Keratinocyte (primary cell): ENCODE data around the gene PRKAR1B. TPM values are rescaled to one million over a fixed set of nuclear protein-coding genes. Genes with fewer than 3 reads are reported as not detected.

Experiments
- DNase-seq: peaks from one replicate; pipeline ENCODE4 v3.0.0-alpha.2; 2011; ENCODE audit warnings: low read depth, missing footprints, low spot score
- FAIRE-seq: peaks from 2 replicates; lab custom pipeline; 2011; peaks lifted over from hg19 to GRCh38; lab: Jason Lieb, UNC
- H2AFZ ChIP-seq: 2 replicates; pipeline ENCODE4 v1.6.0; 2012; ENCODE audit warnings: low read length, control low read depth, inconsistent platforms; ENCODE audit not compliant: control insufficient read depth
- H3K27ac ChIP-seq: 2 replicates; pipeline ENCODE4 v1.5.1; 2011; ENCODE audit warnings: low read length; ENCODE audit not compliant: control insufficient read depth, insufficient read depth
- H3K27me3 ChIP-seq: 3 replicates; pipeline ENCODE4 v1.6.0; 2011; ENCODE audit warnings: low read length; ENCODE audit not compliant: control insufficient read depth, insufficient read depth; ENCODE audit errors: extremely low read depth
- H3K36me3 ChIP-seq, 2 experiments: 2 replicates in 1 of 2; 3 replicates in 1 of 2; pipeline ENCODE4 v1.5.1; 2011; ENCODE audit warnings: low read length in 2 of 2, mild to moderate bottlenecking in 1 of 2; ENCODE audit not compliant: control insufficient read depth in 2 of 2, insufficient read depth in 2 of 2; ENCODE audit errors: extremely low read depth in 1 of 2
- H3K4me1 ChIP-seq: 3 replicates; pipeline ENCODE4 v1.5.1; 2011; ENCODE audit warnings: low read length; ENCODE audit not compliant: control insufficient read depth, insufficient read depth; ENCODE audit errors: extremely low read depth
- H3K4me2 ChIP-seq: 3 replicates; pipeline ENCODE4 v1.6.0; 2011; ENCODE audit warnings: low read depth, low read length; ENCODE audit not compliant: control insufficient read depth, insufficient read depth; ENCODE audit errors: extremely low read depth
- H3K4me3 ChIP-seq, 3 experiments: fragments of 200-600 bp in 1 of 3; sonication (generic) in 1 of 3; 2 replicates in 2 of 3; 3 replicates in 1 of 3; pipeline ENCODE4 v1.5.1; 2011 to 2016; ENCODE audit warnings: low read length in 3 of 3, mild to moderate bottlenecking in 3 of 3, control low read depth in 2 of 3, inconsistent platforms in 1 of 3, low read depth in 1 of 3, mixed read lengths in 1 of 3, mixed run types in 1 of 3, moderate library complexity in 1 of 3; ENCODE audit not compliant: control insufficient read depth in 2 of 3, insufficient read depth in 2 of 3; ENCODE audit errors: extremely low read depth in 1 of 3
- H3K79me2 ChIP-seq: 2 replicates; pipeline ENCODE4 v1.6.0; 2012; ENCODE audit warnings: low read length; ENCODE audit not compliant: control insufficient read depth, insufficient read depth
- H3K9ac ChIP-seq: 3 replicates; pipeline ENCODE4 v1.6.0; 2011; ENCODE audit warnings: low read length; ENCODE audit not compliant: control insufficient read depth, insufficient read depth; ENCODE audit errors: extremely low read depth
- H3K9me1 ChIP-seq: 3 replicates; pipeline ENCODE4 v1.6.0; 2011; ENCODE audit warnings: low read length; ENCODE audit not compliant: control insufficient read depth, insufficient read depth; ENCODE audit errors: extremely low read depth
- H3K9me3 ChIP-seq: 2 replicates; pipeline ENCODE4 v1.5.1; 2012; ENCODE audit warnings: low read depth, low read length; ENCODE audit not compliant: control insufficient read depth
- H4K20me1 ChIP-seq: 3 replicates; pipeline ENCODE4 v1.6.0; 2011; ENCODE audit warnings: low read length; ENCODE audit not compliant: control insufficient read depth, insufficient read depth; ENCODE audit errors: extremely low read depth
- EZH2 ChIP-seq: IDR thresholded peaks from one replicate; pipeline ENCODE4 v1.6.1; 2012; ENCODE audit warnings: inconsistent platforms, mild to moderate bottlenecking, low read length, moderate library complexity
- dilution Hi-C: fragments of 300-500 bp; cut with MboI; formaldehyde crosslinking; loops from one replicate; pipeline ENCODE4 v1.7.0; 2020; ENCODE audit warnings: low sequenced_read_pairs; ENCODE audit not compliant: extremely low pct_ligation_motif_present
- polyA plus RNA-seq, 5 experiments: library from polyadenylated mRNA; depleted of rRNA in 3 of 5; stranded (reverse) in 3 of 5; stranded (forward) in 1 of 5; unstranded in 1 of 5; fragments of >200 nt; gene quantifications; 1 replicate in 1 of 5; 2 replicates in 3 of 5; 3 replicates in 1 of 5; pipeline versions ENCODE4 v1.2.1 to v1.2.3, GENCODE V29; 2011 to 2012; ENCODE audit warnings: missing spikeins in 2 of 5, low read depth in 1 of 5, low replicate concordance in 1 of 5
- TF ChIP-seq, protein P1 (sequence below), 3 experiments: IDR thresholded peaks in 1 of 3; conservative IDR thresholded peaks in 1 of 3; optimal IDR thresholded peaks in 1 of 3; 2 replicates in 2 of 3; 3 replicates in 1 of 3; pipeline versions ENCODE3 to v1.5.1; 2011; ENCODE audit warnings: low read length in 3 of 3, mild to moderate bottlenecking in 3 of 3, moderate library complexity in 2 of 3, control low read depth in 1 of 3, inconsistent platforms in 1 of 3; ENCODE audit not compliant: insufficient read depth in 2 of 3; ENCODE audit errors: extremely low read depth in 1 of 3

The PRKAR1B gene
- polyA plus RNA-seq, 1 donor (not counting 4 experiments of a cell fraction or from before 2014, with no cell fraction given): 10.8 TPM

DNA sequence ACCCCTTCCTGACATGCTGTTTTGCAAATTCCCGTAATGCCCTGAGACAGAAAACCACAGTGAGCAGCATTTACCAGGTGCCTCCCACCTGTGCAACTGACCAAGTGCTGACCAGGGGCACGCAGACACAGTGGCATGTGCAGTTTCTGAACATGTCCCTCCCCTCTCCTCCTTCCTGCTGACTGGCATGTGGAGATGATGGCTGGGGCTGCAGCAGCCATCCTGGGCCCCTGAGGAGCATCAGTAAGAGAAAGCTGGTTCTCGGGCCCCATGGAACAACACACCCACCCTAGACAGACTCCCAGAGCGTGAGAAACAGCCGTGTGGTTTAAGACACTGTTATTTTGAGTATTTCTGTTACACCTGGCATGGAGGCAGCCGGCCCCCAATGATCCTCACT is 141.2 kb downstream of the PRKAR1B start:
- H3K27ac ChIP-seq: no peak overlapping the region
- H3K36me3 ChIP-seq: peaks cover 0 to 3% of the 10 kb centered on the region in 2 experiments
- no peaks in the 10 kb centered on the region for H3K27me3 ChIP-seq
- no peak overlapping the region for H2AFZ ChIP-seq
- H3K4me2 ChIP-seq: no peak overlapping the region
- H3K4me1 ChIP-seq: peaks cover 3% of the 10 kb centered on the region
- H3K9me3 ChIP-seq: no peaks in the 10 kb centered on the region
- H3K9ac ChIP-seq: no peak overlapping the region
- no peak for TF ChIP-seq EZH2
- TF ChIP-seq, protein P1, sequence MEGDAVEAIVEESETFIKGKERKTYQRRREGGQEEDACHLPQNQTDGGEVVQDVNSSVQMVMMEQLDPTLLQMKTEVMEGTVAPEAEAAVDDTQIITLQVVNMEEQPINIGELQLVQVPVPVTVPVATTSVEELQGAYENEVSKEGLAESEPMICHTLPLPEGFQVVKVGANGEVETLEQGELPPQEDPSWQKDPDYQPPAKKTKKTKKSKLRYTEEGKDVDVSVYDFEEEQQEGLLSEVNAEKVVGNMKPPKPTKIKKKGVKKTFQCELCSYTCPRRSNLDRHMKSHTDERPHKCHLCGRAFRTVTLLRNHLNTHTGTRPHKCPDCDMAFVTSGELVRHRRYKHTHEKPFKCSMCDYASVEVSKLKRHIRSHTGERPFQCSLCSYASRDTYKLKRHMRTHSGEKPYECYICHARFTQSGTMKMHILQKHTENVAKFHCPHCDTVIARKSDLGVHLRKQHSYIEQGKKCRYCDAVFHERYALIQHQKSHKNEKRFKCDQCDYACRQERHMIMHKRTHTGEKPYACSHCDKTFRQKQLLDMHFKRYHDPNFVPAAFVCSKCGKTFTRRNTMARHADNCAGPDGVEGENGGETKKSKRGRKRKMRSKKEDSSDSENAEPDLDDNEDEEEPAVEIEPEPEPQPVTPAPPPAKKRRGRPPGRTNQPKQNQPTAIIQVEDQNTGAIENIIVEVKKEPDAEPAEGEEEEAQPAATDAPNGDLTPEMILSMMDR (optimal IDR thresholded peaks at IDR 0.05 in 1 of 3, IDR thresholded peaks at IDR 0.05 in 1 of 3, conservative IDR thresholded peaks at IDR 0.05 in 1 of 3; ENCODE audit: extremely low read depth in 1 of 3, insufficient read depth in 2 of 3, low read length in 3 of 3): no peak
- no peak for DNase-seq
- FAIRE-seq: no peak
- H3K4me3 ChIP-seq: no peak overlapping the region
- H3K9me1 ChIP-seq: no peaks in the 10 kb centered on the region
- H4K20me1 ChIP-seq: no peaks in the 10 kb centered on the region
- dilution Hi-C loops: no loop called here
- H3K79me2 ChIP-seq: no peaks in the 10 kb centered on the region

DNA sequence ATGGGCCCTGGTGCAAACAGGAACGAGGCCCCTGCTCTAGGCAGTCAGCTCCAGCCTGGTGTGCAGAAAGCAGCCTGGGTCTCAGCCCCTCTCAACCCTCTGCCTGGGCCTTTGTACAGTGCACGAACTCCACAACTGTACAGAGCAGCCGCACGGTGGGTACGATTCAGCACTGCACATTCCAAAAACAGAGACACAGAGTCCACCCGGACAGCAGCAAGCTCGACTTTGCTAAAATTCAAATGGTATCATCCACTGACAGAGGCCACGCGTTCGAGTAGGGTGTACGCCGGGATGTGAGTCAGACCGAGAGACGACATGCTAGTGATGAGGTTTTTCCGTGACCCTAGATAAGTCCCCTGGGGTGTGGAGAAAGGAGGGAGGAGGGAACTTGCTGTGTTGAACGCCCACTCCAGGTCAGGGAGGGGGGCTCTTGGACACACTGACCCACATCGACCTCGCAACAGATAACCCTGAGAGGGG is 141.8 kb downstream of the PRKAR1B start:
- H3K9ac ChIP-seq: no peak overlapping the region
- no peaks in the 10 kb centered on the region for H3K9me1 ChIP-seq
- dilution Hi-C loops: no loop called here
- TF ChIP-seq, protein P1 (optimal IDR thresholded peaks at IDR 0.05 in 1 of 3, IDR thresholded peaks at IDR 0.05 in 1 of 3, conservative IDR thresholded peaks at IDR 0.05 in 1 of 3; ENCODE audit: extremely low read depth in 1 of 3, insufficient read depth in 2 of 3, low read length in 3 of 3): no peak
- no peak for TF ChIP-seq EZH2
- no peak overlapping the region for H3K27ac ChIP-seq
- H3K4me3 ChIP-seq: no peak overlapping the region
- no peak overlapping the region for H2AFZ ChIP-seq
- FAIRE-seq (no peak), DNase-seq (no peak)
- no peaks in the 10 kb centered on the region for H3K27me3 ChIP-seq
- no peaks in the 10 kb centered on the region for H3K9me3 ChIP-seq
- H4K20me1 ChIP-seq: no peaks in the 10 kb centered on the region
- H3K4me1 ChIP-seq: no peaks in the 10 kb centered on the region
- H3K79me2 ChIP-seq: no peaks in the 10 kb centered on the region
- H3K36me3 ChIP-seq: peaks cover 0 to 3% of the 10 kb centered on the region in 2 experiments
- no peak overlapping the region for H3K4me2 ChIP-seq
